H9 (cell line): Measurements from ENCODE around the gene EPHB2. TPM values are rescaled to one million over a fixed set of nuclear protein-coding genes. Genes with fewer than 3 reads are reported as not detected.

Experiments
- DNase-seq: peaks from one replicate; pipeline ENCODE4 v3.0.0-alpha.2; 2017
- H2AFZ ChIP-seq: one replicate; pipeline ENCODE4 v1.6.1; 2013; ENCODE audit warnings: mild to moderate bottlenecking, low read length, control low read depth, moderate library complexity
- H2AK5ac ChIP-seq: 2 replicates; pipeline ENCODE4 v1.6.1; 2013; ENCODE audit warnings: low read length, control low read depth, mixed read lengths; ENCODE audit not compliant: insufficient read length
- H2BK120ac ChIP-seq: one replicate; pipeline ENCODE4 v1.6.1; 2013; ENCODE audit warnings: low read depth, mild to moderate bottlenecking, low read length, control low read depth, inconsistent platforms; ENCODE audit not compliant: poor library complexity, severe bottlenecking
- H2BK12ac ChIP-seq: 2 replicates; pipeline ENCODE4 v1.6.1; 2013; ENCODE audit warnings: low read length, control low read depth, mixed read lengths, low read depth; ENCODE audit not compliant: insufficient read length
- H2BK15ac ChIP-seq: 2 replicates; pipeline ENCODE4 v1.6.1; 2013; ENCODE audit warnings: low read depth, low read length, control low read depth
- H2BK20ac ChIP-seq: one replicate; pipeline ENCODE4 v1.6.1; 2013; ENCODE audit warnings: low read depth, mild to moderate bottlenecking, low read length, control low read depth, inconsistent platforms; ENCODE audit not compliant: poor library complexity, severe bottlenecking
- H2BK5ac ChIP-seq: 2 replicates; pipeline ENCODE4 v1.6.1; 2013; ENCODE audit warnings: low read length, control low read depth, mixed read lengths; ENCODE audit not compliant: insufficient read length
- H3K14ac ChIP-seq: 2 replicates; pipeline ENCODE4 v1.6.1; 2013; ENCODE audit warnings: low read length, control low read depth; ENCODE audit not compliant: insufficient read depth
- H3K18ac ChIP-seq: 2 replicates; pipeline ENCODE4 v1.6.1; 2013; ENCODE audit warnings: low read depth, mild to moderate bottlenecking, mixed read lengths, low read length, control low read depth; ENCODE audit not compliant: insufficient read length
- H3K23ac ChIP-seq: 2 replicates; pipeline ENCODE4 v1.6.1; 2013; ENCODE audit warnings: low read length, control low read depth, mixed read lengths, low read depth; ENCODE audit not compliant: insufficient read length
- H3K23me2 ChIP-seq: 2 replicates; pipeline ENCODE4 v1.6.1; 2013; ENCODE audit warnings: low read depth, mild to moderate bottlenecking, mixed read lengths, low read length, control low read depth; ENCODE audit not compliant: insufficient read length, poor library complexity, severe bottlenecking
- H3K27ac ChIP-seq: 2 replicates; pipeline ENCODE4 v1.5.1; 2013; ENCODE audit warnings: low read length, control low read depth, mixed read lengths, low read depth; ENCODE audit not compliant: insufficient read length
- H3K27me3 ChIP-seq: 2 replicates; pipeline ENCODE4 v1.6.1; 2013; ENCODE audit warnings: low read length, control low read depth, inconsistent platforms; ENCODE audit not compliant: insufficient read depth
- H3K4ac ChIP-seq: 2 replicates; pipeline ENCODE4 v1.6.1; 2013; ENCODE audit warnings: low read depth, mild to moderate bottlenecking, control low read depth, inconsistent platforms, low read length, moderate library complexity
- H3K4me1 ChIP-seq: 2 replicates; pipeline ENCODE4 v1.6.1; 2013; ENCODE audit warnings: low read length, control low read depth, inconsistent platforms; ENCODE audit not compliant: insufficient read depth
- H3K4me2 ChIP-seq: 2 replicates; pipeline ENCODE4 v1.6.1; 2013; ENCODE audit warnings: low read length, control low read depth, mixed read lengths; ENCODE audit not compliant: insufficient read length, insufficient read depth
- H3K56ac ChIP-seq: 2 replicates; pipeline ENCODE4 v1.6.1; 2013; ENCODE audit warnings: low read depth, mild to moderate bottlenecking, mixed read lengths, low read length, control low read depth; ENCODE audit not compliant: insufficient read length
- H3K79me1 ChIP-seq: 2 replicates; pipeline ENCODE4 v1.6.1; 2013; ENCODE audit warnings: low read depth, mild to moderate bottlenecking, moderate library complexity, low read length, control low read depth, inconsistent platforms; ENCODE audit not compliant: insufficient read depth, poor library complexity, severe bottlenecking
- H3K79me2 ChIP-seq: 2 replicates; pipeline ENCODE4 v1.6.1; 2013; ENCODE audit warnings: low read length, control low read depth, inconsistent platforms; ENCODE audit not compliant: insufficient read depth
- H3K9ac ChIP-seq: 2 replicates; pipeline ENCODE4 v1.6.1; 2013; ENCODE audit warnings: low read length, control low read depth, mixed read lengths; ENCODE audit not compliant: insufficient read length; ENCODE audit errors: extremely low read depth
- H3K9me3 ChIP-seq: one replicate; pipeline ENCODE4 v1.6.1; 2013; ENCODE audit warnings: low read depth, low read length, inconsistent platforms; ENCODE audit not compliant: control insufficient read depth
- H3T11ph ChIP-seq: one replicate; pipeline ENCODE4 v1.6.1; 2013; ENCODE audit warnings: mild to moderate bottlenecking, low read length, control low read depth, inconsistent platforms
- H4K20me1 ChIP-seq: one replicate; pipeline ENCODE4 v1.6.1; 2013; ENCODE audit not compliant: control insufficient read depth, insufficient read length, insufficient read depth
- H4K5ac ChIP-seq: 2 replicates; pipeline ENCODE4 v1.6.1; 2013; ENCODE audit warnings: low read depth, mild to moderate bottlenecking, mixed read lengths, low read length, control low read depth; ENCODE audit not compliant: insufficient read length
- H4K8ac ChIP-seq: replicated peaks from 2 replicates; pipeline ENCODE4 v1.6.1; 2013; ENCODE audit warnings: low read length, control low read depth, mixed read lengths, low read depth; ENCODE audit not compliant: insufficient read length
- H4K91ac ChIP-seq: 2 replicates; pipeline ENCODE4 v1.6.1; 2013; ENCODE audit warnings: low read depth, mild to moderate bottlenecking, moderate library complexity, mixed read lengths, low read length, control low read depth; ENCODE audit not compliant: insufficient read length
- H3K27ac Mint-ChIP-seq, 3 experiments: 2 replicates in 2 of 3; 3 replicates in 1 of 3; pipeline ENCODE4 v1.8.0; 2020 to 2021; ENCODE audit warnings: mixed read lengths in 3 of 3, mild to moderate bottlenecking in 1 of 3, moderate library complexity in 1 of 3
- H3K27me3 Mint-ChIP-seq: 2 replicates; pipeline ENCODE4 v1.8.0; 2021; ENCODE audit warnings: low read depth, mild to moderate bottlenecking, moderate library complexity, mixed read lengths
- H3K36me3 Mint-ChIP-seq, 3 experiments: 2 replicates in 2 of 3; 3 replicates in 1 of 3; pipeline ENCODE4 v1.8.0; 2020 to 2021; ENCODE audit warnings: low read depth in 3 of 3, mixed read lengths in 3 of 3; ENCODE audit not compliant: insufficient read depth in 1 of 3
- H3K4me1 Mint-ChIP-seq, 2 experiments: 2 replicates each; pipeline ENCODE4 v1.8.0; 2020; ENCODE audit warnings: mixed read lengths in 2 of 2
- H3K4me3 Mint-ChIP-seq, 2 experiments: 2 replicates in 1 of 2; 3 replicates in 1 of 2; pipeline ENCODE4 v1.8.0; 2020 to 2021; ENCODE audit warnings: mild to moderate bottlenecking in 2 of 2, mixed read lengths in 2 of 2, moderate library complexity in 1 of 2
- H3K9me3 Mint-ChIP-seq, 2 experiments: 2 replicates in 1 of 2; 3 replicates in 1 of 2; pipeline ENCODE4 v1.8.0; 2020; ENCODE audit warnings: mild to moderate bottlenecking in 2 of 2, mixed read lengths in 2 of 2, moderate library complexity in 1 of 2
- WGBS: extraction: QIAGEN DNeasy Blood & Tissue Kit; methylation state at CpG from one replicate; pipeline ENCODE4 v1.1.7; 2013; ENCODE audit warnings: missing lambda C conversion rate, low lambda C conversion rate, mixed read lengths; ENCODE audit not compliant: insufficient read length; ENCODE audit errors: extremely low coverage; 5-methylcytosine and 5-hydroxymethylcytosine counted together
- total RNA-seq: library from RNA; stranded (reverse); gene quantifications from 2 replicates; pipeline ENCODE4 v1.2.1, GENCODE V29; 2021
- TF ChIP-seq, protein P1 (sequence below): fragments of 200-600 bp; sonication (generic); conservative IDR thresholded peaks from 3 replicates; pipeline ENCODE4 v1.8.0; 2021; ENCODE audit warnings: antibody characterized with exemption, mild to moderate bottlenecking

Gene EPHB2
- total RNA-seq, 1 experiment from 2014 or later, result 9.5 TPM

DNA sequence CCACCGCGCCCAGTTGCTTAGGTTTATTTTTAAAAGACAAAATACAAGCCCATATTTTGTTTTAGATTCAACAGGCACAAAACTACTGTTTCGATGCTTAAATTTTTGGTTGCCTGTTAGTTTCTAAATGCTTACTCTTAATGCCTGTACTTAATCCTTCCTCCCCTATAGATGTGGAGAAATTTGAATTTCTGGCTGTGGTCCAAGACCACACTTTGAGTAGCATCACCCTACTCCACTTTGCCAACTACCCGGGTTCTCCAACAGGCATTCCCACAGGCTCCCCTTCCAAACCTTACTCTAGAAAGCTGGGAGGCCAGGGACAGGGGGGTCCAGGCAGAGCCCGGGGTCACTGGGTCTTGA lies 242.0 kb downstream of the EPHB2 start:
- no peak overlapping the region for H2AFZ ChIP-seq
- H3K4me3 Mint-ChIP-seq, result no peak overlapping the region
- no peak overlapping the region for H3K56ac ChIP-seq
- H3K36me3 Mint-ChIP-seq, result no peaks in the 10 kb centered on the region
- TF ChIP-seq, protein P1, sequence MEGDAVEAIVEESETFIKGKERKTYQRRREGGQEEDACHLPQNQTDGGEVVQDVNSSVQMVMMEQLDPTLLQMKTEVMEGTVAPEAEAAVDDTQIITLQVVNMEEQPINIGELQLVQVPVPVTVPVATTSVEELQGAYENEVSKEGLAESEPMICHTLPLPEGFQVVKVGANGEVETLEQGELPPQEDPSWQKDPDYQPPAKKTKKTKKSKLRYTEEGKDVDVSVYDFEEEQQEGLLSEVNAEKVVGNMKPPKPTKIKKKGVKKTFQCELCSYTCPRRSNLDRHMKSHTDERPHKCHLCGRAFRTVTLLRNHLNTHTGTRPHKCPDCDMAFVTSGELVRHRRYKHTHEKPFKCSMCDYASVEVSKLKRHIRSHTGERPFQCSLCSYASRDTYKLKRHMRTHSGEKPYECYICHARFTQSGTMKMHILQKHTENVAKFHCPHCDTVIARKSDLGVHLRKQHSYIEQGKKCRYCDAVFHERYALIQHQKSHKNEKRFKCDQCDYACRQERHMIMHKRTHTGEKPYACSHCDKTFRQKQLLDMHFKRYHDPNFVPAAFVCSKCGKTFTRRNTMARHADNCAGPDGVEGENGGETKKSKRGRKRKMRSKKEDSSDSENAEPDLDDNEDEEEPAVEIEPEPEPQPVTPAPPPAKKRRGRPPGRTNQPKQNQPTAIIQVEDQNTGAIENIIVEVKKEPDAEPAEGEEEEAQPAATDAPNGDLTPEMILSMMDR, result no peak
- H3T11ph ChIP-seq, result no peak overlapping the region
- H3K9me3 Mint-ChIP-seq, result peaks cover 0 to 3% of the 10 kb centered on the region in 2 experiments; a peak in 2 of 5 replicates
- no peak overlapping the region for H3K27ac ChIP-seq
- H3K9ac ChIP-seq, result no peak overlapping the region
- no peak overlapping the region for H4K8ac ChIP-seq
- H2BK15ac ChIP-seq, result no peak overlapping the region
- no CpG with 5 or more reads among the region's 5 CpGs for WGBS
- no peak overlapping the region for H3K4ac ChIP-seq
- no peak overlapping the region for H2BK120ac ChIP-seq
- no peak overlapping the region for H2BK20ac ChIP-seq
- no peaks in the 10 kb centered on the region for H3K79me2 ChIP-seq
- no peaks in the 10 kb centered on the region for H3K79me1 ChIP-seq
- no peak overlapping the region for H4K91ac ChIP-seq
- no peak for DNase-seq
- no peak overlapping the region for H3K4me2 ChIP-seq
- peaks cover 6% of the 10 kb centered on the region for H3K27me3 Mint-ChIP-seq
- H4K20me1 ChIP-seq, result no peaks in the 10 kb centered on the region
- H3K27me3 ChIP-seq, result no peaks in the 10 kb centered on the region; the same call in 1 of the 2 replicates
- no peak overlapping the region for H3K23ac ChIP-seq
- no peak overlapping the region for H4K5ac ChIP-seq
- H2BK5ac ChIP-seq, result no peak overlapping the region
- no peaks in the 10 kb centered on the region for H3K9me3 ChIP-seq
- no peak overlapping the region for H2AK5ac ChIP-seq
- H3K4me1 ChIP-seq, result no peaks in the 10 kb centered on the region
- no peak overlapping the region for H3K14ac ChIP-seq
- no peak overlapping the region for H3K27ac Mint-ChIP-seq
- H2BK12ac ChIP-seq, result no peak overlapping the region
- no peak overlapping the region for H3K18ac ChIP-seq
- no peaks in the 10 kb centered on the region for H3K4me1 Mint-ChIP-seq
- H3K23me2 ChIP-seq, result no peaks in the 10 kb centered on the region
